ENCODE results near the gene TCL1A. TPM values are rescaled to one million over a fixed set of nuclear protein-coding genes. Genes with fewer than 3 reads are reported as not detected.

TCL1A gene
- total RNA-seq, 4 donors from 2014 or later = not detected

- DNase-seq = no peak
- no peaks in the 10 kb centered on the region for H3K9me3 ChIP-seq
- H3K27ac ChIP-seq = no peak overlapping the region
- no peak overlapping the region for H3K4me3 ChIP-seq
- in situ Hi-C loops (cut with MboI; ENCODE audit: low sequenced_read_pairs in 4 of 4) = no loop called here
- no peak for TF ChIP-seq CTCF (IDR thresholded peaks at IDR 0.05 in 4 of 5, conservative IDR thresholded peaks at IDR 0.05 in 1 of 5)
- TF ChIP-seq POLR2A (IDR thresholded peaks at IDR 0.05) = no peak
- H3K4me1 ChIP-seq = no peaks in the 10 kb centered on the region
- intact Hi-C loops (cut with DNase I; ENCODE audit: low total_unique reads) = no loop called here
- no peaks in the 10 kb centered on the region for H3K36me3 ChIP-seq
- no peaks in the 10 kb centered on the region for H3K27me3 ChIP-seq
- no peak for ATAC-seq
Observed at GRCh38 chr14:95664066-95664465, 49.9 kb downstream of the TCL1A start.

- no peak overlapping the region for H3K4me3 ChIP-seq
- no peak for DNase-seq
- no peaks in the 10 kb centered on the region for H3K27me3 ChIP-seq
- no peak for ATAC-seq
- H3K27ac ChIP-seq = no peak overlapping the region
- intact Hi-C loops (cut with DNase I; ENCODE audit: low total_unique reads) = no loop called here
- no peaks in the 10 kb centered on the region for H3K4me1 ChIP-seq
- no peaks in the 10 kb centered on the region for H3K36me3 ChIP-seq
- TF ChIP-seq POLR2A (IDR thresholded peaks at IDR 0.05) (no peak), CTCF (IDR thresholded peaks at IDR 0.05 in 4 of 5, conservative IDR thresholded peaks at IDR 0.05 in 1 of 5) (no peak)
- no peaks in the 10 kb centered on the region for H3K9me3 ChIP-seq
- in situ Hi-C loops (cut with MboI; ENCODE audit: low sequenced_read_pairs in 4 of 4) = no loop called here
Observed at GRCh38 chr14:95663226-95663797, 50.6 kb downstream of the TCL1A start.

- TF ChIP-seq CTCF (IDR thresholded peaks at IDR 0.05 in 4 of 5, conservative IDR thresholded peaks at IDR 0.05 in 1 of 5) (no peak), POLR2A (IDR thresholded peaks at IDR 0.05) (no peak)
- no peaks in the 10 kb centered on the region for H3K36me3 ChIP-seq
- no peaks in the 10 kb centered on the region for H3K4me1 ChIP-seq
- no peaks in the 10 kb centered on the region for H3K27me3 ChIP-seq
- no peak overlapping the region for H3K4me3 ChIP-seq
- no peak for DNase-seq
- no peak overlapping the region for H3K27ac ChIP-seq
- intact Hi-C loops (cut with DNase I; ENCODE audit: low total_unique reads) = no loop called here
- no peak for ATAC-seq
- no peaks in the 10 kb centered on the region for H3K9me3 ChIP-seq
- in situ Hi-C loops (cut with MboI; ENCODE audit: low sequenced_read_pairs in 4 of 4) = no loop called here
Observed at GRCh38 chr14:95662376-95663186, 51.3 kb downstream of the TCL1A start.

GRCh38 chr14:95660651-95661515, 53.0 kb downstream of the TCL1A start:
- intact Hi-C loops (cut with DNase I; ENCODE audit: low total_unique reads) (no loop called here), in situ Hi-C loops (cut with MboI; ENCODE audit: low sequenced_read_pairs in 4 of 4) (no loop called here)
- H3K4me1 ChIP-seq = no peaks in the 10 kb centered on the region
- H3K36me3 ChIP-seq = no peaks in the 10 kb centered on the region
- H3K27ac ChIP-seq = no peak overlapping the region
- DNase-seq (no peak), ATAC-seq (no peak)
- no peak for TF ChIP-seq POLR2A (IDR thresholded peaks at IDR 0.05)
- TF ChIP-seq CTCF (IDR thresholded peaks at IDR 0.05 in 4 of 5, conservative IDR thresholded peaks at IDR 0.05 in 1 of 5) = no peak
- H3K4me3 ChIP-seq = no peak overlapping the region
- H3K9me3 ChIP-seq = no peaks in the 10 kb centered on the region
- no peaks in the 10 kb centered on the region for H3K27me3 ChIP-seq

All from gastrocnemius medialis (tissue), 4 donors.